ENCODE data around the gene MUC4. TPM values are rescaled to one million over a fixed set of nuclear protein-coding genes. Genes with fewer than 3 reads are reported as not detected.
A peak's percentile ranks its signal among the peaks of the same experiment; 100 is the strongest.

Gene MUC4
- total and polyA plus RNA-seq, 2 experiments from 2014 or later: 1.3 TPM

DNA sequence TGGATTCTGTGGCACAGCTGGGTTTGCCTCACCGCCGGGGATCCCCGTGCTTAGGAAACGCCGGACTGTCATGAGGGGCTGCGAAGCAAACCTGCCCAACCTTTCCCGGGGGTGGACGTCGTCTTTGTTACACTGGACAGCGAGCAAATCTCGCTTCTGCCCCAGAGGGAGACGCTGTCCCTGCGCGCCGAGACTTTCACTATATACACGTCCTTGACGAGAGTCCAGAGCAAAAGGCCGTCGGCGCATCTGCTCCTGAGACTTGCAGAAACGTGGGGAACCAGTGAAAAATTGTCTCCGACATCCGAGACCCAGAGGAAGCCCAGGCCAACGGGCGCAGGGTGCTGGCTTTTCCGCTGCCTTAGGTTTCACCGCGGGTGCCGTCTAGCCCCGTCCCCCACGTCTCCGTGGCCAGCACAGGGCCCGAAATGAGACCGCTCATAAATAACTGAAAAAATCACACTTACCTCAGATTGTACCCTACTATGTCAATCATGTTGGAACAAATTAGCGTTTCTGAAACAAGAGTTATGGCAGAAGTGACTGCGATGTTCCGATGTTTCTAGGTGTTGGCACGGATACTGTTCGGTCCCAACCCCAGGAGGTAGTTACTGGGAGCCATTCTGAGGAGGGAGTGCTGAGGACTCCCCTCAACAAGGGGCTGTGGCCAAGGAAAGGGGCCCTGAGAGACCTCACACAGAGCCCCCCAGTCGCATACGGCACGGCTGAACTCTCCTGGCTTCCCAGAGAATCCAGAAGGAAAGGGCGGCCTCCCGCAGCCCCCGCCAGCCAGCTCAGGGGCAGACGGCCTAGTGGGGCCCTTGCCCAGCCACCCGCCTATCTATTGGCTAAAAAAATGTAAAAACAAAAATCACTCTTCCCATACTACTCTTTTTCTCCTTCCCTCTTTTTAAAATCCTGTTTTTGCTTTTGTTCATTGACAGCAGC lies 14.4 kb upstream of the MUC4 start:
- no peaks in the 10 kb centered on the region for H3K9me3 Mint-ChIP-seq
- no peaks in the 10 kb centered on the region for H3K79me2 ChIP-seq (replicated peaks; ENCODE audit: insufficient read depth)
- TF ChIP-seq, protein P1, sequence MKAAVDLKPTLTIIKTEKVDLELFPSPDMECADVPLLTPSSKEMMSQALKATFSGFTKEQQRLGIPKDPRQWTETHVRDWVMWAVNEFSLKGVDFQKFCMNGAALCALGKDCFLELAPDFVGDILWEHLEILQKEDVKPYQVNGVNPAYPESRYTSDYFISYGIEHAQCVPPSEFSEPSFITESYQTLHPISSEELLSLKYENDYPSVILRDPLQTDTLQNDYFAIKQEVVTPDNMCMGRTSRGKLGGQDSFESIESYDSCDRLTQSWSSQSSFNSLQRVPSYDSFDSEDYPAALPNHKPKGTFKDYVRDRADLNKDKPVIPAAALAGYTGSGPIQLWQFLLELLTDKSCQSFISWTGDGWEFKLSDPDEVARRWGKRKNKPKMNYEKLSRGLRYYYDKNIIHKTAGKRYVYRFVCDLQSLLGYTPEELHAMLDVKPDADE (IDR thresholded peaks at IDR 0.05): no peak
- TF ChIP-seq ZNF331 (CRISPR knock-in tag; IDR thresholded peaks at IDR 0.05; ENCODE audit: low read depth) (no peak), JUNB (IDR thresholded peaks at IDR 0.05; ENCODE audit: unreplicated experiment) (no peak), EZH2phosphoT487 (IDR thresholded peaks at IDR 0.05; ENCODE audit: unreplicated experiment) (no peak), CREB1 (CRISPR knock-in tag; IDR thresholded peaks at IDR 0.05; ENCODE audit: low read depth) (no peak), NANOG (IDR thresholded peaks at IDR 0.05; ENCODE audit: borderline replicate concordance) (no peak), ZNF114 (CRISPR knock-in tag; IDR thresholded peaks at IDR 0.05) (no peak), POLR2AphosphoS5 (IDR thresholded peaks at IDR 0.05; ENCODE audit: low read depth) (no peak), STAT1 (IDR thresholded peaks at IDR 0.05; ENCODE audit: unreplicated experiment) (no peak), EZH2 (IDR thresholded peaks at IDR 0.05; ENCODE audit: low read depth, unreplicated experiment) (no peak)
- TF ChIP-seq, protein P2, sequence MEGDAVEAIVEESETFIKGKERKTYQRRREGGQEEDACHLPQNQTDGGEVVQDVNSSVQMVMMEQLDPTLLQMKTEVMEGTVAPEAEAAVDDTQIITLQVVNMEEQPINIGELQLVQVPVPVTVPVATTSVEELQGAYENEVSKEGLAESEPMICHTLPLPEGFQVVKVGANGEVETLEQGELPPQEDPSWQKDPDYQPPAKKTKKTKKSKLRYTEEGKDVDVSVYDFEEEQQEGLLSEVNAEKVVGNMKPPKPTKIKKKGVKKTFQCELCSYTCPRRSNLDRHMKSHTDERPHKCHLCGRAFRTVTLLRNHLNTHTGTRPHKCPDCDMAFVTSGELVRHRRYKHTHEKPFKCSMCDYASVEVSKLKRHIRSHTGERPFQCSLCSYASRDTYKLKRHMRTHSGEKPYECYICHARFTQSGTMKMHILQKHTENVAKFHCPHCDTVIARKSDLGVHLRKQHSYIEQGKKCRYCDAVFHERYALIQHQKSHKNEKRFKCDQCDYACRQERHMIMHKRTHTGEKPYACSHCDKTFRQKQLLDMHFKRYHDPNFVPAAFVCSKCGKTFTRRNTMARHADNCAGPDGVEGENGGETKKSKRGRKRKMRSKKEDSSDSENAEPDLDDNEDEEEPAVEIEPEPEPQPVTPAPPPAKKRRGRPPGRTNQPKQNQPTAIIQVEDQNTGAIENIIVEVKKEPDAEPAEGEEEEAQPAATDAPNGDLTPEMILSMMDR (conservative IDR thresholded peaks at IDR 0.05; ENCODE audit: low read depth in 2 of 2): no peak
- TF ChIP-seq, protein P3, sequence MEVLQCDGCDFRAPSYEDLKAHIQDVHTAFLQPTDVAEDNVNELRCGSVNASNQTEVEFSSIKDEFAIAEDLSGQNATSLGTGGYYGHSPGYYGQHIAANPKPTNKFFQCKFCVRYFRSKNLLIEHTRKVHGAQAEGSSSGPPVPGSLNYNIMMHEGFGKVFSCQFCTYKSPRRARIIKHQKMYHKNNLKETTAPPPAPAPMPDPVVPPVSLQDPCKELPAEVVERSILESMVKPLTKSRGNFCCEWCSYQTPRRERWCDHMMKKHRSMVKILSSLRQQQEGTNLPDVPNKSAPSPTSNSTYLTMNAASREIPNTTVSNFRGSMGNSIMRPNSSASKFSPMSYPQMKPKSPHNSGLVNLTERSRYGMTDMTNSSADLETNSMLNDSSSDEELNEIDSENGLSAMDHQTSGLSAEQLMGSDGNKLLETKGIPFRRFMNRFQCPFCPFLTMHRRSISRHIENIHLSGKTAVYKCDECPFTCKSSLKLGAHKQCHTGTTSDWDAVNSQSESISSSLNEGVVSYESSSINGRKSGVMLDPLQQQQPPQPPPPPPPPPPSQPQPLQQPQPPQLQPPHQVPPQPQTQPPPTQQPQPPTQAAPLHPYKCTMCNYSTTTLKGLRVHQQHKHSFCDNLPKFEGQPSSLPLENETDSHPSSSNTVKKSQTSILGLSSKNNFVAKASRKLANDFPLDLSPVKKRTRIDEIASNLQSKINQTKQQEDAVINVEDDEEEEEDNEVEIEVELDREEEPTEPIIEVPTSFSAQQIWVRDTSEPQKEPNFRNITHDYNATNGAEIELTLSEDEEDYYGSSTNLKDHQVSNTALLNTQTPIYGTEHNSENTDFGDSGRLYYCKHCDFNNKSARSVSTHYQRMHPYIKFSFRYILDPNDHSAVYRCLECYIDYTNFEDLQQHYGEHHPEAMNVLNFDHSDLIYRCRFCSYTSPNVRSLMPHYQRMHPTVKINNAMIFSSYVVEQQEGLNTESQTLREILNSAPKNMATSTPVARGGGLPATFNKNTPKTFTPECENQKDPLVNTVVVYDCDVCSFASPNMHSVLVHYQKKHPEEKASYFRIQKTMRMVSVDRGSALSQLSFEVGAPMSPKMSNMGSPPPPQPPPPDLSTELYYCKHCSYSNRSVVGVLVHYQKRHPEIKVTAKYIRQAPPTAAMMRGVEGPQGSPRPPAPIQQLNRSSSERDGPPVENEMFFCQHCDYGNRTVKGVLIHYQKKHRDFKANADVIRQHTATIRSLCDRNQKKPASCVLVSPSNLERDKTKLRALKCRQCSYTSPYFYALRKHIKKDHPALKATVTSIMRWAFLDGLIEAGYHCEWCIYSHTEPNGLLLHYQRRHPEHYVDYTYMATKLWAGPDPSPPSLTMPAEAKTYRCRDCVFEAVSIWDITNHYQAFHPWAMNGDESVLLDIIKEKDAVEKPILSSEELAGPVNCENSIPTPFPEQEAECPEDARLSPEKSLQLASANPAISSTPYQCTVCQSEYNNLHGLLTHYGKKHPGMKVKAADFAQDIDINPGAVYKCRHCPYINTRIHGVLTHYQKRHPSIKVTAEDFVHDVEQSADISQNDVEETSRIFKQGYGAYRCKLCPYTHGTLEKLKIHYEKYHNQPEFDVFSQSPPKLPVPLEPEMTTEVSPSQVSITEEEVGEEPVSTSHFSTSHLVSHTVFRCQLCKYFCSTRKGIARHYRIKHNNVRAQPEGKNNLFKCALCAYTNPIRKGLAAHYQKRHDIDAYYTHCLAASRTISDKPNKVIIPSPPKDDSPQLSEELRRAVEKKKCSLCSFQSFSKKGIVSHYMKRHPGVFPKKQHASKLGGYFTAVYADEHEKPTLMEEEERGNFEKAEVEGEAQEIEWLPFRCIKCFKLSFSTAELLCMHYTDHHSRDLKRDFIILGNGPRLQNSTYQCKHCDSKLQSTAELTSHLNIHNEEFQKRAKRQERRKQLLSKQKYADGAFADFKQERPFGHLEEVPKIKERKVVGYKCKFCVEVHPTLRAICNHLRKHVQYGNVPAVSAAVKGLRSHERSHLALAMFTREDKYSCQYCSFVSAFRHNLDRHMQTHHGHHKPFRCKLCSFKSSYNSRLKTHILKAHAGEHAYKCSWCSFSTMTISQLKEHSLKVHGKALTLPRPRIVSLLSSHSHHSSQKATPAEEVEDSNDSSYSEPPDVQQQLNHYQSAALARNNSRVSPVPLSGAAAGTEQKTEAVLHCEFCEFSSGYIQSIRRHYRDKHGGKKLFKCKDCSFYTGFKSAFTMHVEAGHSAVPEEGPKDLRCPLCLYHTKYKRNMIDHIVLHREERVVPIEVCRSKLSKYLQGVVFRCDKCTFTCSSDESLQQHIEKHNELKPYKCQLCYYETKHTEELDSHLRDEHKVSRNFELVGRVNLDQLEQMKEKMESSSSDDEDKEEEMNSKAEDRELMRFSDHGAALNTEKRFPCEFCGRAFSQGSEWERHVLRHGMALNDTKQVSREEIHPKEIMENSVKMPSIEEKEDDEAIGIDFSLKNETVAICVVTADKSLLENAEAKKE (CRISPR knock-in tag; IDR thresholded peaks at IDR 0.05): no peak
- TF ChIP-seq, protein P4, sequence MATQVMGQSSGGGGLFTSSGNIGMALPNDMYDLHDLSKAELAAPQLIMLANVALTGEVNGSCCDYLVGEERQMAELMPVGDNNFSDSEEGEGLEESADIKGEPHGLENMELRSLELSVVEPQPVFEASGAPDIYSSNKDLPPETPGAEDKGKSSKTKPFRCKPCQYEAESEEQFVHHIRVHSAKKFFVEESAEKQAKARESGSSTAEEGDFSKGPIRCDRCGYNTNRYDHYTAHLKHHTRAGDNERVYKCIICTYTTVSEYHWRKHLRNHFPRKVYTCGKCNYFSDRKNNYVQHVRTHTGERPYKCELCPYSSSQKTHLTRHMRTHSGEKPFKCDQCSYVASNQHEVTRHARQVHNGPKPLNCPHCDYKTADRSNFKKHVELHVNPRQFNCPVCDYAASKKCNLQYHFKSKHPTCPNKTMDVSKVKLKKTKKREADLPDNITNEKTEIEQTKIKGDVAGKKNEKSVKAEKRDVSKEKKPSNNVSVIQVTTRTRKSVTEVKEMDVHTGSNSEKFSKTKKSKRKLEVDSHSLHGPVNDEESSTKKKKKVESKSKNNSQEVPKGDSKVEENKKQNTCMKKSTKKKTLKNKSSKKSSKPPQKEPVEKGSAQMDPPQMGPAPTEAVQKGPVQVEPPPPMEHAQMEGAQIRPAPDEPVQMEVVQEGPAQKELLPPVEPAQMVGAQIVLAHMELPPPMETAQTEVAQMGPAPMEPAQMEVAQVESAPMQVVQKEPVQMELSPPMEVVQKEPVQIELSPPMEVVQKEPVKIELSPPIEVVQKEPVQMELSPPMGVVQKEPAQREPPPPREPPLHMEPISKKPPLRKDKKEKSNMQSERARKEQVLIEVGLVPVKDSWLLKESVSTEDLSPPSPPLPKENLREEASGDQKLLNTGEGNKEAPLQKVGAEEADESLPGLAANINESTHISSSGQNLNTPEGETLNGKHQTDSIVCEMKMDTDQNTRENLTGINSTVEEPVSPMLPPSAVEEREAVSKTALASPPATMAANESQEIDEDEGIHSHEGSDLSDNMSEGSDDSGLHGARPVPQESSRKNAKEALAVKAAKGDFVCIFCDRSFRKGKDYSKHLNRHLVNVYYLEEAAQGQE (IDR thresholded peaks at IDR 0.05; ENCODE audit: unreplicated experiment): no peak
- no peaks in the 10 kb centered on the region for H3K36me3 ChIP-seq (ENCODE audit: insufficient read depth)
- H3K4me2 ChIP-seq: no peak overlapping the region
- H3K27ac ChIP-seq (ENCODE audit: low read depth): no peak overlapping the region
- no peaks in the 10 kb centered on the region for H3K9me2 ChIP-seq (ENCODE audit: insufficient read depth)
- peaks cover 13% of the 10 kb centered on the region for H3K27me3 Mint-ChIP-seq (ENCODE audit: insufficient read depth, low read depth, poor library complexity)
- peak overlapping the region; percentile 72; the same call in 1 of the 2 replicates for H2AFZ ChIP-seq
- no peaks in the 10 kb centered on the region for H4K20me1 ChIP-seq (replicated peaks; ENCODE audit: insufficient read depth)
- no peak overlapping the region for H3K4me3 ChIP-seq
- no peak for DNase-seq (ENCODE audit: low spot score)
- H3K4me1 ChIP-seq (ENCODE audit: insufficient read depth): no peaks in the 10 kb centered on the region
- no peaks in the 10 kb centered on the region for H3K36me3 Mint-ChIP-seq (ENCODE audit: low read depth)
- H3K27ac Mint-ChIP-seq: no peak overlapping the region
- no peak for ATAC-seq
- no peaks in the 10 kb centered on the region for H3F3A ChIP-seq (replicated peaks; ENCODE audit: low read depth)
- H3K27me3 ChIP-seq (ENCODE audit: insufficient read depth): no peaks in the 10 kb centered on the region
- peaks cover 8% of the 10 kb centered on the region for H3K4me1 Mint-ChIP-seq
- no peak overlapping the region for H3K4me3 Mint-ChIP-seq
